ENCODE data around the gene SLC45A1.
A peak's percentile ranks its signal among the peaks of the same experiment; 100 is the strongest.

The SLC45A1 gene

GRCh38 chr1:8345621-8346415 is 27.9 kb downstream of the SLC45A1 start:
- H3K9ac ChIP-seq (ENCODE audit: low read length) = no peak overlapping the region
- no peaks in the 10 kb centered on the region for H3K27me3 ChIP-seq (ENCODE audit: low read depth, low read length)
- no peaks in the 10 kb centered on the region for H4K20me1 ChIP-seq (ENCODE audit: insufficient read depth, low read length)
- no peak overlapping the region for H3K27ac ChIP-seq (ENCODE audit: low read length)
- no peaks in the 10 kb centered on the region for H3K36me3 ChIP-seq (replicated peaks; ENCODE audit: low read depth, low read length)
- H3K4me2 ChIP-seq (ENCODE audit: low read length) = no peak overlapping the region
- no peak for TF ChIP-seq CTCF (IDR thresholded peaks at IDR 0.05; ENCODE audit: low read depth, low read length)
- no peak for TF ChIP-seq EZH2phosphoT487 (IDR thresholded peaks at IDR 0.05; ENCODE audit: low read depth)
- H3K79me2 ChIP-seq (ENCODE audit: low read length) = no peaks in the 10 kb centered on the region
- no peak overlapping the region for H2AFZ ChIP-seq (ENCODE audit: low read depth, low read length)
- no peak overlapping the region for H3K4me3 ChIP-seq (ENCODE audit: low read length)
- H3K9me3 ChIP-seq (ENCODE audit: insufficient read depth, low read length) = no peaks in the 10 kb centered on the region
- no peaks in the 10 kb centered on the region for H3K4me1 ChIP-seq (ENCODE audit: low read length)

GRCh38 chr1:8347635-8348034 is 29.7 kb downstream of the SLC45A1 start:
- no peak overlapping the region for H3K4me3 ChIP-seq (ENCODE audit: low read length)
- no peaks in the 10 kb centered on the region for H3K27me3 ChIP-seq (ENCODE audit: low read depth, low read length)
- H3K9me3 ChIP-seq (ENCODE audit: insufficient read depth, low read length) = no peaks in the 10 kb centered on the region
- no peak overlapping the region for H3K4me2 ChIP-seq (ENCODE audit: low read length)
- H4K20me1 ChIP-seq (ENCODE audit: insufficient read depth, low read length) = no peaks in the 10 kb centered on the region
- TF ChIP-seq EZH2phosphoT487 (IDR thresholded peaks at IDR 0.05; ENCODE audit: low read depth) (no peak), CTCF (IDR thresholded peaks at IDR 0.05; ENCODE audit: low read depth, low read length) (no peak)
- H3K36me3 ChIP-seq (replicated peaks; ENCODE audit: low read depth, low read length) = no peaks in the 10 kb centered on the region
- no peaks in the 10 kb centered on the region for H3K4me1 ChIP-seq (ENCODE audit: low read length)
- no peak overlapping the region for H3K9ac ChIP-seq (ENCODE audit: low read length)
- no peaks in the 10 kb centered on the region for H3K79me2 ChIP-seq (ENCODE audit: low read length)
- H3K27ac ChIP-seq (ENCODE audit: low read length) = no peak overlapping the region
- no peak overlapping the region for H2AFZ ChIP-seq (ENCODE audit: low read depth, low read length)

- H3K36me3 ChIP-seq (replicated peaks; ENCODE audit: low read depth, low read length) = no peaks in the 10 kb centered on the region
- H4K20me1 ChIP-seq (ENCODE audit: insufficient read depth, low read length) = no peaks in the 10 kb centered on the region
- no peaks in the 10 kb centered on the region for H3K79me2 ChIP-seq (ENCODE audit: low read length)
- H3K27me3 ChIP-seq (ENCODE audit: low read depth, low read length) = no peaks in the 10 kb centered on the region
- H2AFZ ChIP-seq (ENCODE audit: low read depth, low read length) = no peak overlapping the region
- H3K9ac ChIP-seq (ENCODE audit: low read length) = no peak overlapping the region
- no peaks in the 10 kb centered on the region for H3K9me3 ChIP-seq (ENCODE audit: insufficient read depth, low read length)
- no peak overlapping the region for H3K4me3 ChIP-seq (ENCODE audit: low read length)
- no peak for TF ChIP-seq EZH2phosphoT487 (IDR thresholded peaks at IDR 0.05; ENCODE audit: low read depth)
- TF ChIP-seq CTCF (IDR thresholded peaks at IDR 0.05; ENCODE audit: low read depth, low read length) = no peak
- no peak overlapping the region; the same call in 1 of the 2 replicates for H3K4me2 ChIP-seq (ENCODE audit: low read length)
- no peak overlapping the region for H3K27ac ChIP-seq (ENCODE audit: low read length)
- no peaks in the 10 kb centered on the region for H3K4me1 ChIP-seq (ENCODE audit: low read length)
Measured at GRCh38 chr1:8348047-8348776, 30.3 kb downstream of the SLC45A1 start.

GRCh38 chr1:8348777-8349472 is 31.0 kb downstream of the SLC45A1 start:
- Histone ChIP-seq H3K9me3 (ENCODE audit: insufficient read depth, low read length) (no peaks in the 10 kb centered on the region), H3K9ac (ENCODE audit: low read length) (no peak overlapping the region), H3K4me2 (ENCODE audit: low read length) (peak overlapping the region; percentile 39; the same call in 1 of the 2 replicates), H3K27ac (ENCODE audit: low read length) (no peak overlapping the region), H2AFZ (ENCODE audit: low read depth, low read length) (no peak overlapping the region), H3K36me3 (replicated peaks; ENCODE audit: low read depth, low read length) (no peaks in the 10 kb centered on the region), H3K4me3 (ENCODE audit: low read length) (no peak overlapping the region), H3K4me1 (ENCODE audit: low read length) (no peaks in the 10 kb centered on the region), H3K27me3 (ENCODE audit: low read depth, low read length) (no peaks in the 10 kb centered on the region), H3K79me2 (ENCODE audit: low read length) (no peaks in the 10 kb centered on the region), H4K20me1 (ENCODE audit: insufficient read depth, low read length) (no peaks in the 10 kb centered on the region)
- no peak for TF ChIP-seq EZH2phosphoT487 (IDR thresholded peaks at IDR 0.05; ENCODE audit: low read depth)
- peak; percentile 66 for TF ChIP-seq CTCF (IDR thresholded peaks at IDR 0.05; ENCODE audit: low read depth, low read length)
